A673 (cell line): ENCODE data around the gene UVSSA. TPM values are rescaled to one million over a fixed set of nuclear protein-coding genes. Genes with fewer than 3 reads are reported as not detected.

Experiments used
- BruUV-seq: library from RNA; stranded (reverse); fragments of 400-500 nt; replicated peaks from 2 replicates; lab custom pipeline; 2021; lab: Mats Ljungman, UMichigan
- CTCF ChIA-PET: fragments of 300-600 bp; sonication (Branson Sonifier 250); formaldehyde crosslinking; loops from one replicate; lab custom pipeline; 2022; ENCODE audit warnings: antibody characterized with exemption; lab: Charles Lee
- POLR2A ChIA-PET: fragments of 300-600 bp; sonication (Branson Sonifier 250); formaldehyde crosslinking; loops from one replicate; lab custom pipeline; 2022; ENCODE audit warnings: antibody characterized with exemption; ENCODE audit not compliant: low non-redundant PET; lab: Charles Lee
- DNase-seq: peaks from one replicate; pipeline ENCODE4 v3.0.0-alpha.2; 2015; ENCODE audit warnings: low spot score
- H3K27ac ChIP-seq: fragments of 200-600 bp; sonication (generic); 2 replicates; pipeline ENCODE4 v1.5.1; 2016; ENCODE audit warnings: mixed run types, low read depth, mild to moderate bottlenecking, mixed read lengths, antibody characterized with exemption, low read length; ENCODE audit not compliant: poor library complexity, severe bottlenecking
- H3K27me3 ChIP-seq: fragments of 200-600 bp; sonication (generic); replicated peaks from 2 replicates; pipeline ENCODE4 v1.6.1; 2017; ENCODE audit warnings: mixed run types, low read depth, mild to moderate bottlenecking, mixed read lengths, antibody characterized with exemption, low read length; ENCODE audit not compliant: insufficient read depth, poor library complexity
- H3K36me3 ChIP-seq: fragments of 200-600 bp; sonication (generic); 2 replicates; pipeline ENCODE4 v1.6.1; 2016; ENCODE audit warnings: mixed run types, mild to moderate bottlenecking, mixed read lengths, antibody characterized with exemption, low read length; ENCODE audit not compliant: insufficient read depth, poor library complexity, severe bottlenecking
- H3K4me1 ChIP-seq: fragments of 200-600 bp; sonication (generic); 2 replicates; pipeline ENCODE4 v1.6.1; 2017; ENCODE audit warnings: mixed run types, mild to moderate bottlenecking, mixed read lengths, antibody characterized with exemption, low read length; ENCODE audit not compliant: insufficient read depth, poor library complexity, severe bottlenecking
- H3K4me3 ChIP-seq: fragments of 200-600 bp; sonication (generic); 2 replicates; pipeline ENCODE4 v1.5.1; 2016; ENCODE audit warnings: low read depth, mixed run types, mild to moderate bottlenecking, mixed read lengths, low read length; ENCODE audit not compliant: poor library complexity, severe bottlenecking
- H3K9me3 ChIP-seq: fragments of 200-600 bp; sonication (generic); 2 replicates; pipeline ENCODE4 v1.6.1; 2016; ENCODE audit warnings: mixed run types, low read depth, mild to moderate bottlenecking, mixed read lengths, antibody characterized with exemption, low read length; ENCODE audit not compliant: poor library complexity, severe bottlenecking
- CTCF ChIP-seq: fragments of 300-800, 200-600 bp; sonication (generic); conservative IDR thresholded peaks from 2 replicates; pipeline ENCODE4 v1.5.1; 2017; ENCODE audit warnings: low read depth, mild to moderate bottlenecking, antibody characterized with exemption, low read length, moderate library complexity, mixed read lengths
- EZH2 ChIP-seq: fragments of 200-600 bp; sonication (generic); IDR thresholded peaks from 2 replicates; pipeline ENCODE4 v1.6.1; 2017; ENCODE audit warnings: borderline replicate concordance, low read depth, mild to moderate bottlenecking, mixed read lengths, antibody characterized with exemption, low read length; ENCODE audit not compliant: poor library complexity, severe bottlenecking
- intact Hi-C: fragments of 100-400 bp; cut with micrococcal nuclease; formaldehyde crosslinking; loops from one replicate; pipeline ENCODE4 v1.10.0; 2022; ENCODE audit not compliant: unreplicated experiment
- total RNA-seq: library from RNA; stranded (reverse); gene quantifications from 2 replicates; pipeline ENCODE4 v1.2.3, GENCODE V29; 2021

Gene UVSSA
- total RNA-seq, 1 experiment from 2014 or later: 20.3 TPM

- Histone ChIP-seq H3K9me3 (no peaks in the 10 kb centered on the region), H3K4me1 (no peaks in the 10 kb centered on the region), H3K27ac (peak overlapping the region; percentile 93), H3K27me3 (no peaks in the 10 kb centered on the region), H3K4me3 (peak overlapping the region; percentile 81), H3K36me3 (peaks cover 12% of the 10 kb centered on the region)
- POLR2A ChIA-PET: no interaction called here
- BruUV-seq: TSS peak; percentile 31
- DNase-seq: peak; percentile 72
- CTCF ChIA-PET: interaction anchor here (0.6 to 1.1 kb wide), 4 partner anchors 10 to 695 kb away, joined by 3 to 4 read pairs (median 3); no protein-coding TSS in a partner anchor
- TF ChIP-seq CTCF: peak; percentile 51; the same call in 1 of the 2 replicates
- no peak for TF ChIP-seq EZH2
- intact Hi-C loops: loop anchor here (2.0 to 5.0 kb wide), 3 partner anchors 59 to 179 kb away; partner anchors contain the start of genes CTBP1 and MAEA
Measured at GRCh38 chr4:1345903-1346780, 866 bp upstream of the UVSSA start.

- ChIA-PET POLR2A (interaction anchor here (0.7 kb wide), 2 partner anchors 105 to 375 kb away, joined by 3 to 6 read pairs; no protein-coding TSS in a partner anchor), CTCF (no interaction called here)
- Histone ChIP-seq H3K36me3 (peaks cover 11% of the 10 kb centered on the region), H3K4me3 (peak overlapping the region; percentile 81), H3K27me3 (no peaks in the 10 kb centered on the region), H3K4me1 (no peaks in the 10 kb centered on the region), H3K9me3 (no peaks in the 10 kb centered on the region), H3K27ac (peak overlapping the region; percentile 93)
- BruUV-seq: no TSS peak
- no peak for TF ChIP-seq EZH2
- TF ChIP-seq CTCF: no peak
- peak; percentile 64 for DNase-seq
- intact Hi-C loops: loop anchor here (2.0 to 5.0 kb wide), 3 partner anchors 60 to 180 kb away; partner anchors contain the start of genes CTBP1 and MAEA
Measured at GRCh38 chr4:1347410-1347864, 429 bp downstream of the UVSSA start.

DNA sequence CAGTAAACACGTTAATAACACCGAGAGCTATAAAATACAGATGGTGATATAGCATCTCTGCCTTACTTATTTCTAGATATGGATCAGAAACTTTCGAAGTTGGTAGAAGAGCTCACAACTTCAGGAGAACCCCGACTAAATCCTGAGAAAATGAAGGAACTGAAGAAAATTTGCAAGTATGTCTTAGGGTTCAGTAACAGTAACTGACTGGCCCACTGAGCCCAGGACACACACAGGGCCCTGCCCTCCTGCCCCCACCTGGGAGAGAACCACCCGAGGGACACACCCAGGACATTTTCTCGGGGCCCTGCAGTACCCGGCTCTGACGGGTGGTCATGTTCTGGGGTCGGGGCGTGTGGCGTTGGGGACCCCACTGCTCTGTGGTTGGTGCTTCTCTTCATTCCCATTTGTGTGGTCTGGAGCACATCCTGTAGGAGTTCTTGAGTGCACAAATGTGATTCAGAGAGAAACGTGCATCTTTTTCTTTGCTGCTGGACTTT lies 1.1 kb downstream of the UVSSA start:
- ChIA-PET POLR2A (no interaction called here), CTCF (no interaction called here)
- DNase-seq: no peak
- TF ChIP-seq EZH2 (no peak), CTCF (no peak)
- BruUV-seq: TSS peak; percentile 66
- no peaks in the 10 kb centered on the region for H3K4me1 ChIP-seq
- intact Hi-C loops: loop anchor here (5.0 kb wide), 2 partner anchors 61 to 181 kb away; partner anchors contain the start of gene MAEA
- peak overlapping the region; percentile 93 for H3K27ac ChIP-seq
- H3K27me3 ChIP-seq: no peaks in the 10 kb centered on the region
- peaks cover 16% of the 10 kb centered on the region for H3K36me3 ChIP-seq
- no peaks in the 10 kb centered on the region for H3K9me3 ChIP-seq
- peak overlapping the region; percentile 81 for H3K4me3 ChIP-seq
